Globus pallidus (tissue), 1 donor: Measurements from ENCODE around the gene TSC22D3.
"Not testable (repeated sequence)": the region's sequence is repeated elsewhere in the genome, so short reads cannot be mapped to it uniquely, and the experiment has no call there.

Experiments
- DNase-seq: peaks from one replicate; pipeline ENCODE4 v3.0.0-alpha.2; 2015; ENCODE audit warnings: low spot score

TSC22D3 gene

GRCh38 chrX:107682256-107682655, 93.3 kb downstream of the TSC22D3 start:
- DNase-seq: no peak

GRCh38 chrX:107678957-107679740, 96.4 kb downstream of the TSC22D3 start:
- no peak for DNase-seq

- DNase-seq: no peak
Measured at GRCh38 chrX:107677909-107678308, 97.7 kb downstream of the TSC22D3 start.

GRCh38 chrX:107677501-107677901, 98.1 kb downstream of the TSC22D3 start:
- no peak for DNase-seq

- DNase-seq: no peak
Measured at GRCh38 chrX:107676559-107677378, 98.8 kb downstream of the TSC22D3 start.

- DNase-seq: no peak
Measured at GRCh38 chrX:107675823-107676555, 99.6 kb downstream of the TSC22D3 start.

GRCh38 chrX:107675365-107675654, 100.3 kb downstream of the TSC22D3 start:
- no peak for DNase-seq

- DNase-seq: no peak
Measured at GRCh38 chrX:107674480-107675364, 100.9 kb downstream of the TSC22D3 start.

- no peak for DNase-seq
Measured at GRCh38 chrX:107673933-107674479, 101.6 kb downstream of the TSC22D3 start.

GRCh38 chrX:107673431-107673830, 102.2 kb downstream of the TSC22D3 start:
- DNase-seq: no peak

GRCh38 chrX:107672955-107673378, 102.6 kb downstream of the TSC22D3 start:
- DNase-seq: no peak

GRCh38 chrX:107671256-107671655, 104.3 kb downstream of the TSC22D3 start:
- not testable (repeated sequence) for DNase-seq

- DNase-seq: no peak
Measured at GRCh38 chrX:107669885-107670628, 105.5 kb downstream of the TSC22D3 start.

- no peak for DNase-seq
Measured at GRCh38 chrX:107669261-107669660, 106.3 kb downstream of the TSC22D3 start.

GRCh38 chrX:107668710-107669109, 106.9 kb downstream of the TSC22D3 start:
- not testable (repeated sequence) for DNase-seq

- no peak for DNase-seq
Measured at GRCh38 chrX:107667426-107667825, 108.2 kb downstream of the TSC22D3 start.

- no peak for DNase-seq
Measured at GRCh38 chrX:107666931-107667330, 108.7 kb downstream of the TSC22D3 start.
